WTC11 (cell line): ENCODE measurements around the gene SPACA7.

ENCODE experiments used
- ATF1 ChIP-seq: sonication (generic); formaldehyde crosslinking; IDR thresholded peaks from 2 replicates; pipeline ENCODE4 v1.8.1; 2023; ENCODE audit warnings: mild to moderate bottlenecking, moderate library complexity, missing genetic modification reagents
- CREM ChIP-seq: sonication (generic); formaldehyde crosslinking; IDR thresholded peaks from 2 replicates; pipeline ENCODE4 v1.8.1; 2022; ENCODE audit warnings: mild to moderate bottlenecking, missing genetic modification reagents, moderate library complexity
- MAX ChIP-seq: sonication (generic); formaldehyde crosslinking; IDR thresholded peaks from 2 replicates; pipeline ENCODE4 v1.8.0; 2022; ENCODE audit warnings: mild to moderate bottlenecking, missing genetic modification reagents
- ZNF396 ChIP-seq: fragments of 250-450 bp; sonication (Bioruptor Pico); IDR thresholded peaks from 2 replicates; pipeline ENCODE4 v1.8.0; 2021; ENCODE audit warnings: mild to moderate bottlenecking, moderate library complexity, borderline replicate concordance
- ZNF416 ChIP-seq: fragments of 250-450 bp; sonication (Bioruptor Pico); IDR thresholded peaks from 2 replicates; pipeline ENCODE4 v1.9.0; 2021; ENCODE audit warnings: mild to moderate bottlenecking, inconsistent platforms
- TF ChIP-seq, protein P1 (sequence below): fragments of 200-600 bp; IDR thresholded peaks from 2 replicates; pipeline ENCODE4 v1.8.0; 2022; ENCODE audit warnings: antibody characterized with exemption
- TF ChIP-seq, protein P2 (sequence below): fragments of 250-450 bp; sonication (Bioruptor Pico); IDR thresholded peaks from 2 replicates; pipeline ENCODE4 v2.1.2; 2022; ENCODE audit warnings: mild to moderate bottlenecking, moderate library complexity

- TF ChIP-seq, protein P1, sequence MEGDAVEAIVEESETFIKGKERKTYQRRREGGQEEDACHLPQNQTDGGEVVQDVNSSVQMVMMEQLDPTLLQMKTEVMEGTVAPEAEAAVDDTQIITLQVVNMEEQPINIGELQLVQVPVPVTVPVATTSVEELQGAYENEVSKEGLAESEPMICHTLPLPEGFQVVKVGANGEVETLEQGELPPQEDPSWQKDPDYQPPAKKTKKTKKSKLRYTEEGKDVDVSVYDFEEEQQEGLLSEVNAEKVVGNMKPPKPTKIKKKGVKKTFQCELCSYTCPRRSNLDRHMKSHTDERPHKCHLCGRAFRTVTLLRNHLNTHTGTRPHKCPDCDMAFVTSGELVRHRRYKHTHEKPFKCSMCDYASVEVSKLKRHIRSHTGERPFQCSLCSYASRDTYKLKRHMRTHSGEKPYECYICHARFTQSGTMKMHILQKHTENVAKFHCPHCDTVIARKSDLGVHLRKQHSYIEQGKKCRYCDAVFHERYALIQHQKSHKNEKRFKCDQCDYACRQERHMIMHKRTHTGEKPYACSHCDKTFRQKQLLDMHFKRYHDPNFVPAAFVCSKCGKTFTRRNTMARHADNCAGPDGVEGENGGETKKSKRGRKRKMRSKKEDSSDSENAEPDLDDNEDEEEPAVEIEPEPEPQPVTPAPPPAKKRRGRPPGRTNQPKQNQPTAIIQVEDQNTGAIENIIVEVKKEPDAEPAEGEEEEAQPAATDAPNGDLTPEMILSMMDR: no peak
- TF ChIP-seq ATF1 (no peak), ZNF396 (CRISPR knock-in tag) (no peak), CREM (CRISPR knock-in tag) (no peak), MAX (CRISPR knock-in tag) (no peak), ZNF416 (CRISPR knock-in tag) (no peak)
- TF ChIP-seq, protein P2, sequence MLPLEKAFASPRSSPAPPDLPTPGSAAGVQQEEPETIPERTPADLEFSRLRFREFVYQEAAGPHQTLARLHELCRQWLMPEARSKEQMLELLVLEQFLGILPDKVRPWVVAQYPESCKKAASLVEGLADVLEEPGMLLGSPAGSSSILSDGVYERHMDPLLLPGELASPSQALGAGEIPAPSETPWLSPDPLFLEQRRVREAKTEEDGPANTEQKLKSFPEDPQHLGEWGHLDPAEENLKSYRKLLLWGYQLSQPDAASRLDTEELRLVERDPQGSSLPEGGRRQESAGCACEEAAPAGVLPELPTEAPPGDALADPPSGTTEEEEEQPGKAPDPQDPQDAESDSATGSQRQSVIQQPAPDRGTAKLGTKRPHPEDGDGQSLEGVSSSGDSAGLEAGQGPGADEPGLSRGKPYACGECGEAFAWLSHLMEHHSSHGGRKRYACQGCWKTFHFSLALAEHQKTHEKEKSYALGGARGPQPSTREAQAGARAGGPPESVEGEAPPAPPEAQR (CRISPR knock-in tag): no peak
Observed at GRCh38 chr13:112475889-112476288, 99.7 kb downstream of the SPACA7 start.
